ENCODE measurements around the gene FOXB2.
A peak's percentile ranks its signal among the peaks of the same experiment; 100 is the strongest.
"Not testable (repeated sequence)": the region's sequence is repeated elsewhere in the genome, so short reads cannot be mapped to it uniquely, and the experiment has no call there.

FOXB2 gene

GRCh38 chr9:77019236-77019925 lies at the start of gene FOXB2:
TSS of gene FOXB2 (plus strand) at chr9:77019655. CDS start at chr9:77019655, 0 bp downstream.
- H3K4me1 ChIP-seq (ENCODE audit: insufficient read depth, low read length): peaks cover 15% of the 10 kb centered on the region
- H2AFZ ChIP-seq (ENCODE audit: low read depth, low read length): peak within 1 kb of the TSS; percentile 90
- no peaks in the 10 kb centered on the region for H3K36me3 ChIP-seq (ENCODE audit: insufficient read depth, low read length)
- peaks cover 96% of the 10 kb centered on the region for H3K27me3 ChIP-seq (ENCODE audit: insufficient read depth, low read length)
- H3K4me3 ChIP-seq (ENCODE audit: low read length): peak within 1 kb of the TSS; percentile 26
- no peaks in the 10 kb centered on the region for H3K9me3 ChIP-seq (ENCODE audit: low read length)

GRCh38 chr9:76969716-76970115 lies 49.7 kb upstream of the FOXB2 start:
- no peak overlapping the region for H2AFZ ChIP-seq (ENCODE audit: low read depth, low read length)
- no peaks in the 10 kb centered on the region for H3K27me3 ChIP-seq (ENCODE audit: insufficient read depth, low read length)
- no peaks in the 10 kb centered on the region for H3K4me1 ChIP-seq (ENCODE audit: insufficient read depth, low read length)
- no peaks in the 10 kb centered on the region for H3K36me3 ChIP-seq (ENCODE audit: insufficient read depth, low read length)
- no peaks in the 10 kb centered on the region for H3K9me3 ChIP-seq (ENCODE audit: low read length)
- H3K4me3 ChIP-seq (ENCODE audit: low read length): no peak overlapping the region

- H3K4me3 ChIP-seq (ENCODE audit: low read length): not testable (repeated sequence)
Observed at GRCh38 chr9:76978831-76979230, 40.6 kb upstream of the FOXB2 start.

GRCh38 chr9:76980566-76980965 lies 38.9 kb upstream of the FOXB2 start:
- H3K36me3 ChIP-seq (ENCODE audit: insufficient read depth, low read length): no peaks in the 10 kb centered on the region
- no peaks in the 10 kb centered on the region for H3K27me3 ChIP-seq (ENCODE audit: insufficient read depth, low read length)
- H3K4me3 ChIP-seq (ENCODE audit: low read length): no peak overlapping the region
- no peaks in the 10 kb centered on the region for H3K4me1 ChIP-seq (ENCODE audit: insufficient read depth, low read length)
- H2AFZ ChIP-seq (ENCODE audit: low read depth, low read length): no peak overlapping the region
- no peaks in the 10 kb centered on the region for H3K9me3 ChIP-seq (ENCODE audit: low read length)

More at GRCh38 chr9:76978831-76979230, 40.6 kb upstream of the FOXB2 start:
- not testable (repeated sequence) for H3K9me3 ChIP-seq (ENCODE audit: low read length); H3K27me3 ChIP-seq (ENCODE audit: insufficient read depth, low read length); H3K36me3 ChIP-seq (ENCODE audit: insufficient read depth, low read length); H2AFZ ChIP-seq (ENCODE audit: low read depth, low read length); H3K4me1 ChIP-seq (ENCODE audit: insufficient read depth, low read length)

- Histone ChIP-seq H3K9me3 (ENCODE audit: low read length) (no peaks in the 10 kb centered on the region), H3K27me3 (ENCODE audit: insufficient read depth, low read length) (no peaks in the 10 kb centered on the region), H3K4me3 (ENCODE audit: low read length) (no peak overlapping the region), H2AFZ (ENCODE audit: low read depth, low read length) (no peak overlapping the region), H3K36me3 (ENCODE audit: insufficient read depth, low read length) (no peaks in the 10 kb centered on the region), H3K4me1 (ENCODE audit: insufficient read depth, low read length) (no peaks in the 10 kb centered on the region)
Observed at GRCh38 chr9:76984486-76984885, 35.0 kb upstream of the FOXB2 start.

- H2AFZ ChIP-seq (ENCODE audit: low read depth, low read length): no peak overlapping the region
- no peaks in the 10 kb centered on the region for H3K9me3 ChIP-seq (ENCODE audit: low read length)
- H3K4me3 ChIP-seq (ENCODE audit: low read length): no peak overlapping the region
- H3K27me3 ChIP-seq (ENCODE audit: insufficient read depth, low read length): no peaks in the 10 kb centered on the region
- no peaks in the 10 kb centered on the region for H3K4me1 ChIP-seq (ENCODE audit: insufficient read depth, low read length)
- H3K36me3 ChIP-seq (ENCODE audit: insufficient read depth, low read length): no peaks in the 10 kb centered on the region
Observed at GRCh38 chr9:76985581-76985980, 33.9 kb upstream of the FOXB2 start.

GRCh38 chr9:76987594-76988200 lies 31.8 kb upstream of the FOXB2 start:
- H3K27me3 ChIP-seq (ENCODE audit: insufficient read depth, low read length): no peaks in the 10 kb centered on the region

GRCh38 chr9:76988941-76989340 lies 30.5 kb upstream of the FOXB2 start:
- no peaks in the 10 kb centered on the region for H3K4me1 ChIP-seq (ENCODE audit: insufficient read depth, low read length)

More at GRCh38 chr9:76987594-76988200, 31.8 kb upstream of the FOXB2 start:
- Histone ChIP-seq H3K4me3 (ENCODE audit: low read length) (no peak overlapping the region), H2AFZ (ENCODE audit: low read depth, low read length) (no peak overlapping the region), H3K4me1 (ENCODE audit: insufficient read depth, low read length) (no peaks in the 10 kb centered on the region), H3K36me3 (ENCODE audit: insufficient read depth, low read length) (no peaks in the 10 kb centered on the region), H3K9me3 (ENCODE audit: low read length) (no peaks in the 10 kb centered on the region)

GRCh38 chr9:76989501-76989900 lies 30.0 kb upstream of the FOXB2 start:
- no peak overlapping the region for H3K4me3 ChIP-seq (ENCODE audit: low read length)
- H3K27me3 ChIP-seq (ENCODE audit: insufficient read depth, low read length): no peaks in the 10 kb centered on the region
- H3K4me1 ChIP-seq (ENCODE audit: insufficient read depth, low read length): no peaks in the 10 kb centered on the region
- H3K9me3 ChIP-seq (ENCODE audit: low read length): no peaks in the 10 kb centered on the region
- no peak overlapping the region for H2AFZ ChIP-seq (ENCODE audit: low read depth, low read length)
- no peaks in the 10 kb centered on the region for H3K36me3 ChIP-seq (ENCODE audit: insufficient read depth, low read length)

More at GRCh38 chr9:76988941-76989340, 30.5 kb upstream of the FOXB2 start:
- Histone ChIP-seq H3K4me3 (ENCODE audit: low read length) (no peak overlapping the region), H3K9me3 (ENCODE audit: low read length) (no peaks in the 10 kb centered on the region), H3K36me3 (ENCODE audit: insufficient read depth, low read length) (no peaks in the 10 kb centered on the region), H2AFZ (ENCODE audit: low read depth, low read length) (no peak overlapping the region), H3K27me3 (ENCODE audit: insufficient read depth, low read length) (no peaks in the 10 kb centered on the region)

GRCh38 chr9:76996700-76997099 lies 22.8 kb upstream of the FOXB2 start:
- H3K27me3 ChIP-seq (ENCODE audit: insufficient read depth, low read length): no peaks in the 10 kb centered on the region
- H3K4me1 ChIP-seq (ENCODE audit: insufficient read depth, low read length): no peaks in the 10 kb centered on the region
- H3K36me3 ChIP-seq (ENCODE audit: insufficient read depth, low read length): no peaks in the 10 kb centered on the region
- no peak overlapping the region for H2AFZ ChIP-seq (ENCODE audit: low read depth, low read length)
- H3K4me3 ChIP-seq (ENCODE audit: low read length): no peak overlapping the region
- no peaks in the 10 kb centered on the region for H3K9me3 ChIP-seq (ENCODE audit: low read length)

GRCh38 chr9:76999261-76999660 lies 20.2 kb upstream of the FOXB2 start:
- H2AFZ ChIP-seq (ENCODE audit: low read depth, low read length): no peak overlapping the region
- H3K27me3 ChIP-seq (ENCODE audit: insufficient read depth, low read length): no peaks in the 10 kb centered on the region
- H3K4me1 ChIP-seq (ENCODE audit: insufficient read depth, low read length): no peaks in the 10 kb centered on the region
- no peaks in the 10 kb centered on the region for H3K9me3 ChIP-seq (ENCODE audit: low read length)
- no peak overlapping the region for H3K4me3 ChIP-seq (ENCODE audit: low read length)
- H3K36me3 ChIP-seq (ENCODE audit: insufficient read depth, low read length): no peaks in the 10 kb centered on the region

GRCh38 chr9:77000330-77000729 lies 19.1 kb upstream of the FOXB2 start:
- H3K36me3 ChIP-seq (ENCODE audit: insufficient read depth, low read length): no peaks in the 10 kb centered on the region
- H2AFZ ChIP-seq (ENCODE audit: low read depth, low read length): no peak overlapping the region

GRCh38 chr9:77003366-77003765 lies 16.1 kb upstream of the FOXB2 start:
- no peaks in the 10 kb centered on the region for H3K4me1 ChIP-seq (ENCODE audit: insufficient read depth, low read length)

More at GRCh38 chr9:77000330-77000729, 19.1 kb upstream of the FOXB2 start:
- Histone ChIP-seq H3K27me3 (ENCODE audit: insufficient read depth, low read length) (no peaks in the 10 kb centered on the region), H3K4me3 (ENCODE audit: low read length) (no peak overlapping the region), H3K9me3 (ENCODE audit: low read length) (no peaks in the 10 kb centered on the region), H3K4me1 (ENCODE audit: insufficient read depth, low read length) (no peaks in the 10 kb centered on the region)

More at GRCh38 chr9:77003366-77003765, 16.1 kb upstream of the FOXB2 start:
- Histone ChIP-seq H3K27me3 (ENCODE audit: insufficient read depth, low read length) (peaks cover 5% of the 10 kb centered on the region), H2AFZ (ENCODE audit: low read depth, low read length) (no peak overlapping the region), H3K9me3 (ENCODE audit: low read length) (no peaks in the 10 kb centered on the region), H3K36me3 (ENCODE audit: insufficient read depth, low read length) (no peaks in the 10 kb centered on the region), H3K4me3 (ENCODE audit: low read length) (no peak overlapping the region)

All from neuron (in vitro differentiated cells).